NB4 (cell line): ENCODE measurements around the gene WDR13.

ENCODE experiments used
- MYC ChIP-seq: IDR thresholded peaks from 2 replicates; pipeline ENCODE4 v1.6.1; 2011; ENCODE audit warnings: low read depth, low read length
- POLR2A ChIP-seq: IDR thresholded peaks from 2 replicates; pipeline ENCODE4 v1.6.1; 2011; ENCODE audit warnings: mild to moderate bottlenecking; ENCODE audit not compliant: insufficient read length; ENCODE audit errors: extremely low read depth
- TF ChIP-seq, protein P1 (sequence below): IDR thresholded peaks from one replicate; pipeline ENCODE4 v1.5.1; 2012; ENCODE audit warnings: low read depth, low read length
- TF ChIP-seq, protein P2 (sequence below): IDR thresholded peaks from 2 replicates; pipeline ENCODE4 v1.6.1; 2011; ENCODE audit warnings: low read depth, low read length

DNA sequence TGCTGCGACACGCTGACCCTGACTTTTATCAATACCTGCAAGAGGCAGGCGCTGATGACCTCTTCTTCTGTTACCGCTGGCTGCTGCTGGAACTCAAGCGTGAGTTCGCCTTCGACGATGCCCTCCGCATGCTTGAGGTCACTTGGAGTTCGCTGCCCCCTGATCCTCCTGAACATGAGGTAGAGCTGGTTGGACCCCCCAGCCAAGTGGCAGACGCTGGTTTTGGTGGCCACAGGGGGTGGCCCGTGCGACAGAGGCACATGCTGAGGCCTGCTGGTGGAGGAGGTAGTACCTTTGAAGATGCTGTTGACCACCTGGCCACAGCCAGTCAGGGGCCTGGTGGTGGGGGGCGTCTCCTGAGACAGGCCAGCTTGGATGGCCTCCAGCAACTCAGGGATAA is 37.2 kb upstream of the WDR13 start:
- TF ChIP-seq POLR2A: no peak
- TF ChIP-seq, protein P1, sequence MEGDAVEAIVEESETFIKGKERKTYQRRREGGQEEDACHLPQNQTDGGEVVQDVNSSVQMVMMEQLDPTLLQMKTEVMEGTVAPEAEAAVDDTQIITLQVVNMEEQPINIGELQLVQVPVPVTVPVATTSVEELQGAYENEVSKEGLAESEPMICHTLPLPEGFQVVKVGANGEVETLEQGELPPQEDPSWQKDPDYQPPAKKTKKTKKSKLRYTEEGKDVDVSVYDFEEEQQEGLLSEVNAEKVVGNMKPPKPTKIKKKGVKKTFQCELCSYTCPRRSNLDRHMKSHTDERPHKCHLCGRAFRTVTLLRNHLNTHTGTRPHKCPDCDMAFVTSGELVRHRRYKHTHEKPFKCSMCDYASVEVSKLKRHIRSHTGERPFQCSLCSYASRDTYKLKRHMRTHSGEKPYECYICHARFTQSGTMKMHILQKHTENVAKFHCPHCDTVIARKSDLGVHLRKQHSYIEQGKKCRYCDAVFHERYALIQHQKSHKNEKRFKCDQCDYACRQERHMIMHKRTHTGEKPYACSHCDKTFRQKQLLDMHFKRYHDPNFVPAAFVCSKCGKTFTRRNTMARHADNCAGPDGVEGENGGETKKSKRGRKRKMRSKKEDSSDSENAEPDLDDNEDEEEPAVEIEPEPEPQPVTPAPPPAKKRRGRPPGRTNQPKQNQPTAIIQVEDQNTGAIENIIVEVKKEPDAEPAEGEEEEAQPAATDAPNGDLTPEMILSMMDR: no peak
- TF ChIP-seq, protein P2, sequence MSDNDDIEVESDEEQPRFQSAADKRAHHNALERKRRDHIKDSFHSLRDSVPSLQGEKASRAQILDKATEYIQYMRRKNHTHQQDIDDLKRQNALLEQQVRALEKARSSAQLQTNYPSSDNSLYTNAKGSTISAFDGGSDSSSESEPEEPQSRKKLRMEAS: no peak
- no peak for TF ChIP-seq MYC
